Keratinocyte (primary cell): ENCODE measurements around the gene RNPEPL1.

Experiments
- EZH2 ChIP-seq: IDR thresholded peaks from one replicate; pipeline ENCODE4 v1.6.1; 2012; ENCODE audit warnings: inconsistent platforms, mild to moderate bottlenecking, low read length, moderate library complexity
- TF ChIP-seq, protein P1 (sequence below), 3 experiments: IDR thresholded peaks in 1 of 3; conservative IDR thresholded peaks in 1 of 3; optimal IDR thresholded peaks in 1 of 3; 2 replicates in 2 of 3; 3 replicates in 1 of 3; pipeline versions ENCODE3 to v1.5.1; 2011; ENCODE audit warnings: low read length in 3 of 3, mild to moderate bottlenecking in 3 of 3, moderate library complexity in 2 of 3, control low read depth in 1 of 3, inconsistent platforms in 1 of 3; ENCODE audit not compliant: insufficient read depth in 2 of 3; ENCODE audit errors: extremely low read depth in 1 of 3

DNA sequence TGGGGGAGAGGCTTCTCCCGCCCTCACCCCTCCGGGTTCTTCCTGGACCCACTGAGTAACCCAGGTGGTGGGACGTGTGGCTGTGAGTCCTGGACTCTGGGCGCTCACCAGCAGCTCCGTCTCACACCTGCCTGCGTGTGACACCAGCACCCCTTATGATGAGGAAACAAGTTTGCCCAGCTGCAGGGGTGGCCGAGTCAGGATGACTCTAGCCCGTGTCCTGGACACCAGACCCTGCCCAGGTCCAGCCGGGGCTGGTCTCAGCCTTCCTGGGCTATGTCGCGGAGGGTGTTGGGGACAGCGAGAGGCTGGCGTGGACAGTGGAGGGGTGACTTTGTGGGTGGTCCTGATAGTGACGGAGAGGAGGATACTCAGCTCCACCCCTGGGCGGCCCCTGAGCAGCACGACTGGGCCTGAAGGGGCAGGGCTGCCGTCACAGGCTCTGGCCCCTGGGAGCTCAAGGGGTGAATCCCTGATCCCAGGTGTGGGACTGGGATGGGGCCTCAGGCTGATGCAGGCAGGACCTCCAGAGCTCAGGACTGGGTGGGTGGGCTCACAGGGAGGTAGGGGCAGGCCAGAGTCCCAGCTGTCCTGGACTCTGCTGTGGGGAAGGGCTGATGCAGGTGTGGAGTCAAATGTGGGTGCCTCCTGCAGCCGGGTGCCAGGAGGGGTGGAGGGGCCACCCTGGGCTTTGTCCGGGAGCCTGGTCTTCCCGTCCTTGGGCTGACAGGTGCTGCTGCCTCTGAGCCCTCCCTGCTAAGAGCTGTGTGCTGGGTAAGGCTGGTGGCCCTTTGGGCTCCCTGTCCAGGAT is 60.7 kb downstream of the RNPEPL1 start:
- TF ChIP-seq, protein P1, sequence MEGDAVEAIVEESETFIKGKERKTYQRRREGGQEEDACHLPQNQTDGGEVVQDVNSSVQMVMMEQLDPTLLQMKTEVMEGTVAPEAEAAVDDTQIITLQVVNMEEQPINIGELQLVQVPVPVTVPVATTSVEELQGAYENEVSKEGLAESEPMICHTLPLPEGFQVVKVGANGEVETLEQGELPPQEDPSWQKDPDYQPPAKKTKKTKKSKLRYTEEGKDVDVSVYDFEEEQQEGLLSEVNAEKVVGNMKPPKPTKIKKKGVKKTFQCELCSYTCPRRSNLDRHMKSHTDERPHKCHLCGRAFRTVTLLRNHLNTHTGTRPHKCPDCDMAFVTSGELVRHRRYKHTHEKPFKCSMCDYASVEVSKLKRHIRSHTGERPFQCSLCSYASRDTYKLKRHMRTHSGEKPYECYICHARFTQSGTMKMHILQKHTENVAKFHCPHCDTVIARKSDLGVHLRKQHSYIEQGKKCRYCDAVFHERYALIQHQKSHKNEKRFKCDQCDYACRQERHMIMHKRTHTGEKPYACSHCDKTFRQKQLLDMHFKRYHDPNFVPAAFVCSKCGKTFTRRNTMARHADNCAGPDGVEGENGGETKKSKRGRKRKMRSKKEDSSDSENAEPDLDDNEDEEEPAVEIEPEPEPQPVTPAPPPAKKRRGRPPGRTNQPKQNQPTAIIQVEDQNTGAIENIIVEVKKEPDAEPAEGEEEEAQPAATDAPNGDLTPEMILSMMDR (optimal IDR thresholded peaks at IDR 0.05 in 1 of 3, IDR thresholded peaks at IDR 0.05 in 1 of 3, conservative IDR thresholded peaks at IDR 0.05 in 1 of 3; ENCODE audit: extremely low read depth in 1 of 3, insufficient read depth in 2 of 3, low read length in 3 of 3), result no peak
- TF ChIP-seq EZH2, result no peak
